GM12874 (cell line): ENCODE results near the gene LYZL4.

Experiments
- CTCF ChIP-seq: IDR thresholded peaks from 2 replicates; pipeline ENCODE4 v1.5.1; 2011; ENCODE audit warnings: low read depth, mild to moderate bottlenecking, control low read depth, low read length, moderate library complexity; ENCODE audit not compliant: insufficient read depth

Gene LYZL4

GRCh38 chr3:42381551-42382082, 28.8 kb downstream of the LYZL4 start:
- TF ChIP-seq CTCF: no peak

GRCh38 chr3:42377681-42378080, 32.7 kb downstream of the LYZL4 start:
- no peak for TF ChIP-seq CTCF

GRCh38 chr3:42376344-42376798, 34.0 kb downstream of the LYZL4 start:
- TF ChIP-seq CTCF: no peak

- TF ChIP-seq CTCF: no peak
These were observed 35.1 kb downstream of the LYZL4 start for GRCh38 chr3:42375121-42375800.

- TF ChIP-seq CTCF: no peak
These were observed 38.6 kb downstream of the LYZL4 start for GRCh38 chr3:42371776-42372175.

- TF ChIP-seq CTCF: no peak
These were observed 40.6 kb downstream of the LYZL4 start for GRCh38 chr3:42369832-42370231.

GRCh38 chr3:42369304-42369703, 41.1 kb downstream of the LYZL4 start:
- no peak for TF ChIP-seq CTCF
